T47D (cell line): ENCODE data around the gene RANBP10.

Source experiments
- DNase-seq, 2 experiments: peaks; one replicate each; pipeline versions ENCODE4 v3.0.0 to v3.0.0-alpha.2; 2011 to 2012; ENCODE audit warnings: low read depth in 1 of 2, low spot score in 1 of 2
- JUND ChIP-seq: IDR thresholded peaks from 2 replicates; pipeline ENCODE4 v1.6.1; 2012; ENCODE audit warnings: low read depth
- in situ Hi-C: cut with HindIII; loops from 2 replicates; pipeline ENCODE4 v1.10.0; 2016; ENCODE audit warnings: low sequenced_read_pairs, low pct_unique_long_range_greater_than_20kb

RANBP10 gene

DNA sequence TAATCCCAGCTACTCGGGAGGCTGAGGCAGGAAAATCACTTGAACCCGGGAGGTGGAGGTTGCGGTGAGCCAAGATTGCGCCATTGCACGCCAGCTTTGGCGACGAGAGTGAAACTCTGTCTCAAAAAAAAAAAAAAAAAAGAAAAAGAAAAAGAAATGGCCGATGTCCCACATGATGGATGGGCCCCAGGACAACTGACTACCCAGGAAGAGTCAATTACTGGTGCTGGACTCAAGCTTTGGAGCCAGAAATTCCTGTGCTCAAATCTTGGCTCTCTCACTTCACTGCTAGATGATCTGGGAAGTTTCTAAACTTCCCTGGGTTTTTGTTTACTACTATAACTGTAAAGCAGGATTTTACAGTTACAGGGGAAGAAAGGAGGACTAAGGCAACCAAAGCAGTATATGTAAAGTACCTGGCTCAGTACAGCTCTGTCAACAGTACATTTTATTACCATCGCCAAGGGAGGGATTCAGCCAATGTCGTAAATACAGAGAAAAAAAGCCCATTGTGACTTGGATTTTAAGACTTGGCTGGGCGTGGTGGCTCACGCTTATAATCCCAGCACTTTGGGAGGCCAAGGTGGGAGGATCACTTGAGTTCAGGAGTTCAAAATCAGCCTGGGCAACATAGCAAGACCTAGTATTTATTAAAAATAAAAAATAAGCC, 127.9 kb downstream of the RANBP10 start:
- TF ChIP-seq JUND: no peak
- DNase-seq: no peak
- in situ Hi-C loops: no loop called here

DNA sequence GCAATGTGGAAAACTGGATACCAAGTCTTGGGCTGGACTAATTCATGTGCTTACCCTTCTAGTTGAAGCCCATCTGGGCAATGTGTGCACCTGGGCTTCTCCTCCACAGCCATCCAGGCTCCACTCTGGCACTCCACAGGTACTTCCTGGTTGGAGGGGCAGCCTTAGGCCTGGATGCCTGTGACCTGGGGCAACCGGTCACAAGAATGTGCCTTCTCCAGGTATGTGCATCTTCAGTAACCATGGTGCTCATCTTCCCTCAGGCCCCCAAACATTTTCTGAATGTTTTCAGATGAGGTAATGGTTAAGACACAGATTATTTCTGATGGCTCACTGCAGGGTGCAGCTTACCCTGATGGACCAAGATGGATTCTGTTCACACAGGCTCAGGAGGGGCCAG, 128.6 kb downstream of the RANBP10 start:
- peak in 1 of 2 experiments; percentile 81 for DNase-seq
- in situ Hi-C loops: no loop called here
- no peak for TF ChIP-seq JUND

- no peak for TF ChIP-seq JUND
- in situ Hi-C loops: no loop called here
- no peak for DNase-seq
These were observed 129.4 kb downstream of the RANBP10 start for GRCh38 chr16:67676939-67677338.

DNA sequence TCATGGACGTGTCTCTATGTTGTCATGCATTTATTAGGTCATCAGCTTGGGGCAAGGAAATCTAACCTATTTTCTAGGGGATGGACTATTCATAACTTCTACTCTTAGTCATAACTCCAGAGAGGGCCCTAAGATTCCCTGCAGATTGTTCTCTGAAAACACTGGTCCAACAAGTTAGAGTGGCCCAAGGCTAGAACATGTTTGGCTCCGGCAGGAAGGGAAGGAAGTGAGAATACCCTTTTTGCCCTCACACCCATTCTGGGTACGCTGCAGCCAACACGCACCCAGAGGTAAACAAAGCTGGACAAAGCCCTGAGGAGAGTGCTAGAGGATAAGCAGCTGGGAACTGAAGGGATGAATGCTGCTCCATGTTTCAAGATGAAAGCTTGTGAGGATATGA, 129.8 kb downstream of the RANBP10 start:
- DNase-seq: peak; percentile 70 to 91
- TF ChIP-seq JUND: no peak; the same call in 1 of the 2 replicates
- in situ Hi-C loops: no loop called here

DNA sequence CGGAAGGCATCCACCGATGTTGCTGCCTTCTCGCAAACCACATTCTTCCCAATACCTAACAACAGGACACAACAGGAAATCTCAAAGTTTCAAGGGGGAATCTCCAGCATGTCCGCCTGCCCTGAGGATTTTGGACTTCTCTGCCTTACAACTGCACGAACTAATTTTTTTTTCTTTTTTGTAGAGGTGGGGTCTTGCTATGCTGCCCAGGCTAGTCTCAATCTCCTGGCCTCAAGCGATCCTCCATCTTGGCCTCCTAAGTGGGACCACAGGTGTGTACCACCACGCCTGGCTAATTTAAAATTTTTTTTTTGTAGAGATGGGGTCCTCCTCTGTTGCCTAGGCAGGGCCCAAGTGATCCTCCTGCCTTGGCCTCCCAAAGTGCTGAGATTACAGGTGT, 130.4 kb downstream of the RANBP10 start:
- no peak for TF ChIP-seq JUND
- DNase-seq: no peak
- in situ Hi-C loops: no loop called here

DNA sequence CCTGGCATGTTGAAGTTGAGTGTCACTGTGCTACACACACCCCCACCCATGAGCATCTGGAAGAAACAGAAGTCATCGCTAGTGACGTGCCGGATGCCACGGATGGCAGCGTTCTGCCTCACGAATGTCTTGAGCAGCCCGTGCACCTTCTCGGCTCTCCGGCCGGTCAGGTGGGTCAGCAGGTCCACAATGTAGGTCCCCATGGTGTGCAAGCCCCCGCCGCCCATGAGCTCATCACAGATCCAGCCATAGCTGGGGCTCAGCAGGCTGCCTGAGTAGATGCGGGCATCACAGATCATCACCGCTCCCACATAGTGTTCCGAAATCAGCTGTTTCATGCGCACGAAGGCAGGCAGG, 130.8 kb downstream of the RANBP10 start:
- in situ Hi-C loops: no loop called here
- TF ChIP-seq JUND: no peak
- DNase-seq: no peak

GRCh38 chr16:67674851-67675578, 131.3 kb downstream of the RANBP10 start:
- no peak for TF ChIP-seq JUND
- DNase-seq: no peak
- in situ Hi-C loops: no loop called here

DNA sequence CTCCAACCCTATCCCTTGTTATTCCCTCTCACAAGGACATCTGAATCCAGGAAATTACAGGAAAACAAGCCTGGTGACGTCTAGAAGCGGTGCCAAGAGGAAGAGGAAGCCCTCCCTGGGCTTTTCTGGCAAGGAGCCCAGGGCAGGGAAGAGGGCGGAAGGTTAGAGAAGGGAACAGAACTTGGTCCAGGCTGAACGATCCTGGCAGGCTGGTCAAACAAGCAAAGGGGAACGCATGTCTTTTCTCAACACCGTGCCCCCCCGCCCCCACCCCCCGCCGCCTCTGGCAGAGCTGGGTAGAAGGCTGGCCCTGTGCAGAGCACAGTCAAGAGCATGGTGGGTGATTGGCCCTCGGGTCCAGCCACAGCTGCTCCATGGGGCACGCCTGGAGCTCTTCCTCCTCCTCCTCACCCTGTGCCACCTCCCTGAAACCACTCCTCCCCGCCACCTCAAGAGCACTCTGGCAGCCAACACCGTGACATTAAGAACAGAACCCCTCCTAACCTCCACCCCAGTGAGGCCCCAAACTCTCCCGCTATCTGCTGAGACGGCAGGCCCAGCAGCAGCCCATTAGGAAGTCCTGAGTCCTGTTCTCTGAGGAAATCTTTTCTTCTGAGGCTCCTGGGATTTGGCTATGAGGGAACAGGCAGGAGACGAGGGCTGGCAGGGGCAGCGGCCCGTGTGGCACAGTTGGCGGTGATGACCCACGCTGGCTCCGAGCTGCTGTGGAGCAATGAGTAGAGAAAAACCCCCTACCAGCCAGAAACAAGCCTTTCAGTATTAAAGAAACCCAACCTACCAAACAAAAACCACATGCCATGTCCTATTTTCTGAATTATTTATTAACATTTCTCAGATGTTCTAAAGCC, 132.4 kb downstream of the RANBP10 start:
- peak in 1 of 2 experiments; percentile 59 for DNase-seq
- in situ Hi-C loops: no loop called here
- TF ChIP-seq JUND: no peak
